Measurements from ENCODE around the gene UTP4. TPM values are rescaled to one million over a fixed set of nuclear protein-coding genes. Genes with fewer than 3 reads are reported as not detected.
A peak's percentile ranks its signal among the peaks of the same experiment; 100 is the strongest.

UTP4 gene
- total RNA-seq, 1 donor from 2014 or later: 18.1 TPM

GRCh38 chr16:69201787-69202186 lies 69.3 kb downstream of the UTP4 start:
- no peak for DNase-seq (ENCODE audit: low read depth)

GRCh38 chr16:69204172-69204571 lies 71.7 kb downstream of the UTP4 start:
- DNase-seq (ENCODE audit: low read depth): peak; percentile 17

- DNase-seq (ENCODE audit: low read depth): no peak
Observed at GRCh38 chr16:69209735-69210134, 77.3 kb downstream of the UTP4 start.

DNA sequence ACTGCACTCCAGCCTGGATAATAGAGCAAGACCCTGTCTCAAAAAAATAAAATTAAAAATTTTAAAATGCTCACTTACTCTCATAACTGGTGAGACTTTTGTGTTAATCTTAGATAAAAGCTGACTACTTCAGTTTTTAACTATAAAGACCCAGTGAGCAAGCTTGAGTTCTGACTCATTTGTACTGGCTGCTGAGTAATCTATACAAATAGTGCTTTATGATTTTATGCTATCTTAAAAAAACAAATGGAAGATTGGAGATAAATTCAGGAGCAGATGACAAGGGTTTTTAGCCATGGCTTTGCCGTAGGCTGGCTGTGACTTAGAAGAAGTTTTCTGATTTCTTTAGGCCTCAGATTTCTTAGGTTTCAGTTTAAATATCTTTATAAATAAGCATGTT lies 85.0 kb downstream of the UTP4 start:
- no peak for DNase-seq (ENCODE audit: low read depth)

Other genes starting within 250 kb of the UTP4 start
- 0.08 TPM in 1 of 2 replicates, not detected in the other for gene HAS3, start 27.0 kb upstream of the UTP4 start, total RNA-seq
- gene CHTF8, start 61 bp upstream of the UTP4 start, total RNA-seq: 35.5 and 36.6 TPM in 2 replicates
- 21.3 and 28.9 TPM in 2 replicates for gene SNTB2, start 54.5 kb downstream of the UTP4 start, total RNA-seq
- gene VPS4A, start 178.7 kb downstream of the UTP4 start, total RNA-seq: 32.8 and 33.7 TPM in 2 replicates
- gene PDF, start 197.9 kb downstream of the UTP4 start, total RNA-seq: 34.2 and 53.8 TPM in 2 replicates
- gene COG8, start 206.9 kb downstream of the UTP4 start, total RNA-seq: 55.0 and 68.6 TPM in 2 replicates
- 20.5 and 22.9 TPM in 2 replicates for gene NIP7, start 207.1 kb downstream of the UTP4 start, total RNA-seq
- 0.36 TPM in 1 of 2 replicates, not detected in the other for gene TMED6, start 219.1 kb downstream of the UTP4 start, total RNA-seq